PFSK-1 (cell line): ENCODE results near the gene TRMU.

Experiments used
- FOXP2 ChIP-seq: optimal IDR thresholded peaks from 2 replicates; pipeline ENCODE3; 2011; ENCODE audit warnings: borderline replicate concordance, control low read depth, inconsistent platforms; ENCODE audit not compliant: insufficient read depth; ENCODE audit errors: extremely low read length, extremely low read depth
- POLR2AphosphoS5 ChIP-seq: IDR thresholded peaks from 2 replicates; pipeline ENCODE4 v1.6.1; 2012; ENCODE audit warnings: low read depth, mild to moderate bottlenecking, control low read depth, low read length, moderate library complexity
- REST ChIP-seq, 2 experiments: IDR thresholded peaks; 2 replicates each; pipeline versions ENCODE4 v1.6.1 to v1.8.0; 2011 to 2012; ENCODE audit warnings: low read depth in 2 of 2, low read length in 2 of 2, control low read depth in 1 of 2, inconsistent platforms in 1 of 2, mild to moderate bottlenecking in 1 of 2, moderate library complexity in 1 of 2; ENCODE audit not compliant: insufficient read depth in 1 of 2
- SIN3A ChIP-seq: IDR thresholded peaks from 2 replicates; pipeline ENCODE4 v1.6.1; 2012; ENCODE audit warnings: mild to moderate bottlenecking, low read length, moderate library complexity, borderline replicate concordance; ENCODE audit not compliant: insufficient read depth
- TAF1 ChIP-seq: IDR thresholded peaks from 2 replicates; pipeline ENCODE4 v1.6.1; 2012; ENCODE audit warnings: low read length, control low read depth, borderline replicate concordance; ENCODE audit not compliant: insufficient read depth

Gene TRMU

GRCh38 chr22:46390652-46391301 is 55.3 kb downstream of the TRMU start:
- TF ChIP-seq FOXP2 (peak; percentile 8), REST (IDR thresholded peaks at IDR 0.05; ENCODE audit: insufficient read depth in 1 of 2, low read depth in 2 of 2, low read length in 2 of 2) (no peak)

- no peak for TF ChIP-seq SIN3A
- TF ChIP-seq TAF1, result no peak
- TF ChIP-seq FOXP2, result no peak
- TF ChIP-seq REST (IDR thresholded peaks at IDR 0.05; ENCODE audit: insufficient read depth in 1 of 2, low read depth in 2 of 2, low read length in 2 of 2), result no peak
- no peak for TF ChIP-seq POLR2AphosphoS5
Measured at GRCh38 chr22:46391486-46392136, 56.1 kb downstream of the TRMU start.

- no peak for TF ChIP-seq FOXP2
- no peak for TF ChIP-seq TAF1
- TF ChIP-seq SIN3A, result no peak
- no peak for TF ChIP-seq POLR2AphosphoS5
- no peak for TF ChIP-seq REST (IDR thresholded peaks at IDR 0.05; ENCODE audit: insufficient read depth in 1 of 2, low read depth in 2 of 2, low read length in 2 of 2)
Measured at GRCh38 chr22:46392137-46392844, 56.8 kb downstream of the TRMU start.

GRCh38 chr22:46393873-46394272 is 58.4 kb downstream of the TRMU start:
- TF ChIP-seq POLR2AphosphoS5 (no peak), FOXP2 (no peak), TAF1 (no peak), SIN3A (no peak), REST (IDR thresholded peaks at IDR 0.05; ENCODE audit: insufficient read depth in 1 of 2, low read depth in 2 of 2, low read length in 2 of 2) (no peak)
